Vein endothelial cell (primary cell): Measurements from ENCODE around the gene SLC17A4. TPM values are rescaled to one million over a fixed set of nuclear protein-coding genes. Genes with fewer than 3 reads are reported as not detected.

Source experiments
- total RNA-seq: library from RNA; depleted of rRNA; stranded (reverse); fragments of >200 nt; gene quantifications from 2 replicates; pipeline ENCODE4 v1.2.3, GENCODE V29; 2012

Gene SLC17A4
- not detected in 2 replicates for total RNA-seq

GRCh38 chr6:25754535-25754934, at the start of gene SLC17A4:
Gene SLC17A4, plus strand, starts transcription at chr6:25754742. Its CDS starts 7,221 bp downstream, at chr6:25761963.

Other genes with a start within 250 kb of the SLC17A4 start
- not detected in 2 replicates for gene SCGN, start 102.5 kb upstream of the SLC17A4 start, total RNA-seq
- gene SLC17A1, start 77.3 kb downstream of the SLC17A4 start, total RNA-seq = not detected in 2 replicates
- gene SLC17A3, start 119.5 kb downstream of the SLC17A4 start, total RNA-seq = not detected in 2 replicates
- not detected in 2 replicates for gene SLC17A2, start 175.9 kb downstream of the SLC17A4 start, total RNA-seq
- 9.1 and 11.8 TPM in 2 replicates for gene TRIM38, start 208.1 kb downstream of the SLC17A4 start, total RNA-seq